ENCODE results near the gene ZDHHC22. TPM values are rescaled to one million over a fixed set of nuclear protein-coding genes. Genes with fewer than 3 reads are reported as not detected.

ZDHHC22 gene
- polyA plus RNA-seq, 1 of the 3 experiments (the other 2 are of a cell fraction) = not detected

GRCh38 chr14:77103475-77103874, 38.1 kb downstream of the ZDHHC22 start:
- no peaks in the 10 kb centered on the region for H3K27me3 ChIP-seq (ENCODE audit: insufficient read depth)
- ChIA-PET CTCF (interaction anchor here (1.0 to 2.6 kb wide), 5 partner anchors 21 to 243 kb away, joined by 3 to 10 read pairs (median 4); no protein-coding TSS in a partner anchor), POLR2A (no interaction called here)
- H4K20me1 ChIP-seq (ENCODE audit: insufficient read depth) = no peaks in the 10 kb centered on the region
- TF ChIP-seq POLR2AphosphoS5 (IDR thresholded peaks at IDR 0.05; ENCODE audit: low read depth, low read length) (no peak), IRF3 (IDR thresholded peaks at IDR 0.05; ENCODE audit: low read depth, low read length) (no peak)
- no peak overlapping the region for H3K27ac ChIP-seq (ENCODE audit: low read depth in 2 of 2, low read length in 1 of 2)
- no peak overlapping the region for H3K9ac ChIP-seq
- no peak overlapping the region for H3K4me3 ChIP-seq (ENCODE audit: low read depth in 2 of 2, low read length in 1 of 2)
- no peak for DNase-seq
- no peak overlapping the region for H2AFZ ChIP-seq (ENCODE audit: low read depth)
- peaks cover 26 to 27% of the 10 kb centered on the region in 2 experiments for H3K36me3 ChIP-seq (replicated peaks in 1 of 2; ENCODE audit: control insufficient read depth in 1 of 2, insufficient read depth in 2 of 2, low read length in 1 of 2)
- H3K4me2 ChIP-seq = no peak overlapping the region
- no peaks in the 10 kb centered on the region for H3K9me3 ChIP-seq
- H3K4me1 ChIP-seq (ENCODE audit: control insufficient read depth in 1 of 2, insufficient read depth in 2 of 2, low read depth in 1 of 2, low read length in 1 of 2) = peaks cover 7 to 13% of the 10 kb centered on the region in 2 experiments; a peak in 2 of 4 replicates
- peaks cover 36% of the 10 kb centered on the region for H3K79me2 ChIP-seq (ENCODE audit: insufficient read depth)
- no peaks in the 10 kb centered on the region for H3F3A ChIP-seq (replicated peaks; ENCODE audit: insufficient read depth)
- no peaks in the 10 kb centered on the region for H3K9me2 ChIP-seq

GRCh38 chr14:77102154-77102553, 39.4 kb downstream of the ZDHHC22 start:
- 70% methylated on average over 4 of the region's 4 CpGs for whole genome bisulfite sequencing (ENCODE audit: low lambda C conversion rate)
- H3K27ac ChIP-seq (ENCODE audit: low read depth in 2 of 2, low read length in 1 of 2) = no peak overlapping the region
- H3K9me3 ChIP-seq = no peaks in the 10 kb centered on the region
- no peak overlapping the region for H3K9ac ChIP-seq
- H3F3A ChIP-seq (replicated peaks; ENCODE audit: insufficient read depth) = peaks cover 3% of the 10 kb centered on the region
- no peak overlapping the region for H2AFZ ChIP-seq (ENCODE audit: low read depth)
- no peak for TF ChIP-seq YY1 (IDR thresholded peaks at IDR 0.05; ENCODE audit: low read depth)
- peaks cover 7 to 13% of the 10 kb centered on the region in 2 experiments; a peak in 2 of 4 replicates for H3K4me1 ChIP-seq (ENCODE audit: control insufficient read depth in 1 of 2, insufficient read depth in 2 of 2, low read depth in 1 of 2, low read length in 1 of 2)
- H3K36me3 ChIP-seq (replicated peaks in 1 of 2; ENCODE audit: control insufficient read depth in 1 of 2, insufficient read depth in 2 of 2, low read length in 1 of 2) = peaks cover 14 to 17% of the 10 kb centered on the region in 2 experiments
- H3K9me2 ChIP-seq = no peaks in the 10 kb centered on the region
- ChIA-PET CTCF (interaction anchor here (0.8 to 2.6 kb wide), 4 partner anchors 24 to 49 kb away, joined by 3 to 10 read pairs (median 4); partner anchors contain the start of gene ZDHHC22), POLR2A (no interaction called here)
- no peak for DNase-seq
- H3K79me2 ChIP-seq (ENCODE audit: insufficient read depth) = peaks cover 40% of the 10 kb centered on the region
- H3K27me3 ChIP-seq (ENCODE audit: insufficient read depth) = no peaks in the 10 kb centered on the region
- H3K4me3 ChIP-seq (ENCODE audit: low read depth in 2 of 2, low read length in 1 of 2) = no peak overlapping the region
- no peak overlapping the region for H3K4me2 ChIP-seq
- no peaks in the 10 kb centered on the region for H4K20me1 ChIP-seq (ENCODE audit: insufficient read depth)

- Histone ChIP-seq H3K4me3 (ENCODE audit: low read depth in 2 of 2, low read length in 1 of 2) (no peak overlapping the region), H3K9me3 (no peaks in the 10 kb centered on the region), H2AFZ (ENCODE audit: low read depth) (no peak overlapping the region), H3K27ac (ENCODE audit: low read depth in 2 of 2, low read length in 1 of 2) (no peak overlapping the region), H3F3A (replicated peaks; ENCODE audit: insufficient read depth) (peaks cover 11% of the 10 kb centered on the region), H3K9me2 (no peaks in the 10 kb centered on the region), H3K27me3 (ENCODE audit: insufficient read depth) (no peaks in the 10 kb centered on the region), H3K36me3 (replicated peaks in 1 of 2; ENCODE audit: control insufficient read depth in 1 of 2, insufficient read depth in 2 of 2, low read length in 1 of 2) (peaks cover 2 to 5% of the 10 kb centered on the region in 2 experiments), H3K79me2 (ENCODE audit: insufficient read depth) (peaks cover 52% of the 10 kb centered on the region), H3K9ac (no peak overlapping the region), H3K4me1 (ENCODE audit: control insufficient read depth in 1 of 2, insufficient read depth in 2 of 2, low read depth in 1 of 2, low read length in 1 of 2) (peaks cover 13 to 16% of the 10 kb centered on the region in 2 experiments), H3K4me2 (no peak overlapping the region), H4K20me1 (ENCODE audit: insufficient read depth) (no peaks in the 10 kb centered on the region)
- DNase-seq = no peak
- 83% methylated on average over 3 of the region's 3 CpGs for WGBS (ENCODE audit: low lambda C conversion rate)
- POLR2A ChIA-PET = no interaction called here
- CTCF ChIA-PET = interaction anchor here (1.2 to 2.3 kb wide), 2 partner anchors 8 to 23 kb away, joined by 3 to 12 read pairs; no protein-coding TSS in a partner anchor
- TF ChIP-seq ELF1 (IDR thresholded peaks at IDR 0.05) (no peak), USF1 (IDR thresholded peaks at IDR 0.05; ENCODE audit: borderline replicate concordance, low read depth) (no peak), POLR2AphosphoS5 (IDR thresholded peaks at IDR 0.05; ENCODE audit: low read depth, low read length) (no peak), TEAD4 (IDR thresholded peaks at IDR 0.05; ENCODE audit: borderline replicate concordance, insufficient read depth) (no peak), EZH2phosphoT487 (IDR thresholded peaks at IDR 0.05; ENCODE audit: borderline replicate concordance, low read depth) (no peak), PBX3 (IDR thresholded peaks at IDR 0.05) (no peak), YY1 (IDR thresholded peaks at IDR 0.05; ENCODE audit: low read depth) (no peak), EP300 (IDR thresholded peaks at IDR 0.05; ENCODE audit: borderline replicate concordance in 1 of 2, low read depth in 1 of 2, low read length in 1 of 2) (no peak), RAD21 (IDR thresholded peaks at IDR 0.05; ENCODE audit: low read length) (no peak), FOXJ3 (CRISPR knock-in tag; IDR thresholded peaks at IDR 0.05) (no peak), MEF2A (IDR thresholded peaks at IDR 0.05; ENCODE audit: borderline replicate concordance, low read depth) (no peak), REST (IDR thresholded peaks at IDR 0.05; ENCODE audit: low read depth, low read length) (no peak), GABPA (IDR thresholded peaks at IDR 0.05; ENCODE audit: low read depth) (no peak), SIN3A (IDR thresholded peaks at IDR 0.05; ENCODE audit: borderline replicate concordance, low read depth, low read length) (no peak)
These were observed 40.6 kb downstream of the ZDHHC22 start for GRCh38 chr14:77100961-77101360.

Measured in SK-N-SH (cell line).